Calu3 (cell line): ENCODE results near the gene HOXB7. TPM values are rescaled to one million over a fixed set of nuclear protein-coding genes. Genes with fewer than 3 reads are reported as not detected.
A peak's percentile ranks its signal among the peaks of the same experiment; 100 is the strongest.

Experiments
- BruUV-seq: library from RNA; stranded (reverse); fragments of 400-500 nt; replicated peaks from 2 replicates; lab custom pipeline; 2021; lab: Mats Ljungman, UMichigan
- CTCF ChIA-PET: fragments of 300-600 bp; sonication (Branson Sonifier 250); formaldehyde crosslinking; loops from one replicate; lab custom pipeline; 2022; ENCODE audit warnings: antibody characterized with exemption; lab: Charles Lee
- DNase-seq: peaks from one replicate; pipeline ENCODE4 v3.0.0; 2022
- H3K27ac Mint-ChIP-seq: one replicate; pipeline ENCODE4 v1.8.0; 2022; ENCODE audit warnings: mixed read lengths; ENCODE audit not compliant: unreplicated experiment
- H3K27me3 Mint-ChIP-seq: one replicate; pipeline ENCODE4 v1.8.0; 2022; ENCODE audit warnings: mixed read lengths; ENCODE audit not compliant: unreplicated experiment
- H3K36me3 Mint-ChIP-seq: one replicate; pipeline ENCODE4 v1.8.0; 2022; ENCODE audit warnings: mild to moderate bottlenecking, moderate library complexity, mixed read lengths; ENCODE audit not compliant: insufficient read depth, unreplicated experiment
- H3K4me1 Mint-ChIP-seq: one replicate; pipeline ENCODE4 v1.8.0; 2022; ENCODE audit warnings: mild to moderate bottlenecking, low read depth, mixed read lengths; ENCODE audit not compliant: unreplicated experiment
- H3K4me3 Mint-ChIP-seq: one replicate; pipeline ENCODE4 v1.8.0; 2022; ENCODE audit warnings: mild to moderate bottlenecking, low read depth, moderate library complexity, mixed read lengths; ENCODE audit not compliant: unreplicated experiment
- H3K9me3 Mint-ChIP-seq: one replicate; pipeline ENCODE4 v1.8.0; 2022; ENCODE audit warnings: low read depth, mixed read lengths; ENCODE audit not compliant: unreplicated experiment
- CTCF ChIP-seq: fragments of 200-600 bp; IDR thresholded peaks from one replicate; pipeline ENCODE4 v1.8.0; 2022; ENCODE audit warnings: antibody characterized with exemption; ENCODE audit not compliant: unreplicated experiment
- intact Hi-C: fragments of 100-400 bp; cut with micrococcal nuclease; formaldehyde crosslinking; loops from one replicate; pipeline ENCODE4 v1.10.0; 2022; ENCODE audit not compliant: unreplicated experiment
- total RNA-seq: library from RNA; stranded (reverse); gene quantifications from 2 replicates; pipeline ENCODE4 v1.2.3, GENCODE V29; 2022

HOXB7 gene
- total RNA-seq, 1 experiment from 2014 or later, result 30.2 TPM

GRCh38 chr17:48592577-48592976 is 18.2 kb downstream of the HOXB7 start:
- Mint-ChIP-seq H3K36me3 (peaks cover 99% of the 10 kb centered on the region), H3K4me1 (peaks cover 69% of the 10 kb centered on the region), H3K27me3 (no peaks in the 10 kb centered on the region), H3K27ac (peak overlapping the region; percentile 95), H3K4me3 (peak overlapping the region; percentile 88), H3K9me3 (no peaks in the 10 kb centered on the region)
- no peak for DNase-seq
- no peak for TF ChIP-seq CTCF
- CTCF ChIA-PET, result interaction anchor here (0.6 to 1.9 kb wide), 12 partner anchors 37 to 681 kb away, joined by 3 to 7 read pairs (median 5); no protein-coding TSS in a partner anchor
- no TSS peak for BruUV-seq
- intact Hi-C loops, result no loop called here

- CTCF ChIA-PET, result interaction anchor here (0.6 to 1.9 kb wide), 6 partner anchors 207 to 681 kb away, joined by 3 to 7 read pairs (median 4); no protein-coding TSS in a partner anchor
- H3K27ac Mint-ChIP-seq, result peak overlapping the region; percentile 95
Observed at GRCh38 chr17:48592057-48592514, 18.7 kb downstream of the HOXB7 start.

GRCh38 chr17:48591255-48592056 is 19.4 kb downstream of the HOXB7 start:
- Mint-ChIP-seq H3K9me3 (no peaks in the 10 kb centered on the region), H3K4me3 (peak overlapping the region; percentile 88), H3K4me1 (peaks cover 75% of the 10 kb centered on the region), H3K36me3 (peaks cover 99% of the 10 kb centered on the region), H3K27me3 (no peaks in the 10 kb centered on the region), H3K27ac (peak overlapping the region; percentile 95)
- DNase-seq, result no peak
- no peak for TF ChIP-seq CTCF
- intact Hi-C loops, result no loop called here
- CTCF ChIA-PET, result interaction anchor here (0.7 to 1.3 kb wide), 2 partner anchors 86 to 375 kb away, joined by 3 to 5 read pairs; no protein-coding TSS in a partner anchor
- BruUV-seq, result no TSS peak

More at GRCh38 chr17:48592057-48592514, 18.7 kb downstream of the HOXB7 start:
- Mint-ChIP-seq H3K9me3 (no peaks in the 10 kb centered on the region), H3K36me3 (peaks cover 99% of the 10 kb centered on the region), H3K4me1 (peaks cover 72% of the 10 kb centered on the region), H3K4me3 (peak overlapping the region; percentile 88), H3K27me3 (no peaks in the 10 kb centered on the region)
- intact Hi-C loops, result no loop called here
- no peak for DNase-seq
- no peak for TF ChIP-seq CTCF
- BruUV-seq, result no TSS peak

- no peak for DNase-seq
- Mint-ChIP-seq H3K27me3 (no peaks in the 10 kb centered on the region), H3K36me3 (peaks cover 99% of the 10 kb centered on the region), H3K9me3 (no peaks in the 10 kb centered on the region), H3K27ac (peak overlapping the region; percentile 95), H3K4me3 (peak overlapping the region; percentile 88), H3K4me1 (peaks cover 78% of the 10 kb centered on the region)
- intact Hi-C loops, result no loop called here
- CTCF ChIA-PET, result interaction anchor here (0.6 to 1.3 kb wide), 4 partner anchors 10 to 375 kb away, joined by 3 to 5 read pairs (median 4); no protein-coding TSS in a partner anchor
- no peak for TF ChIP-seq CTCF
- no TSS peak for BruUV-seq
Observed at GRCh38 chr17:48590607-48591161, 20.1 kb downstream of the HOXB7 start.
